Thyroid gland (tissue), 4 donors: ENCODE results near the gene CDH23. TPM values are rescaled to one million over a fixed set of nuclear protein-coding genes. Genes with fewer than 3 reads are reported as not detected.

ENCODE experiments used
- DNase-seq, 2 donors: peaks; one replicate each; pipeline ENCODE4 v3.0.0-alpha.2; 2019
- H3K27ac ChIP-seq, 3 donors: fragments of 200-600 bp; sonication (generic); 1 replicate in 2 of 3; 2 replicates in 1 of 3; pipeline ENCODE4 v1.5.1; 2016 to 2019; ENCODE audit warnings: mild to moderate bottlenecking in 1 of 3, moderate library complexity in 1 of 3
- H3K27me3 ChIP-seq: fragments of 200-600 bp; sonication (generic); one replicate; pipeline ENCODE4 v1.5.1; 2019
- H3K36me3 ChIP-seq, 2 donors: fragments of 200-600 bp; sonication (generic); one replicate each; pipeline ENCODE4 v1.5.1; 2016 to 2019
- H3K4me1 ChIP-seq, 2 donors: fragments of 200-600 bp; sonication (generic); one replicate each; pipeline ENCODE4 v1.5.1; 2017 to 2019
- H3K4me3 ChIP-seq, 3 donors: fragments of 200-600 bp; sonication (generic); replicated peaks in 1 of 3; 1 replicate in 2 of 3; 2 replicates in 1 of 3; pipeline ENCODE4 v1.5.1; 2016; ENCODE audit warnings: mild to moderate bottlenecking in 1 of 3
- H3K9me3 ChIP-seq: fragments of 200-600 bp; sonication (generic); one replicate; pipeline ENCODE4 v1.5.1; 2017
- POLR2A ChIP-seq, 2 donors: fragments of 450-650 bp; IDR thresholded peaks; one replicate each; pipeline ENCODE4 v1.6.1; 2017; ENCODE audit warnings: antibody characterized with exemption in 2 of 2, mild to moderate bottlenecking in 2 of 2, moderate library complexity in 1 of 2
- WGBS, 2 donors: methylation state at CpG; one replicate each; pipeline ENCODE4 v1.1.5; 2017; 5-methylcytosine and 5-hydroxymethylcytosine counted together
- intact Hi-C: fragments of 100-400 bp; cut with DNase I; formaldehyde crosslinking; loops from one replicate; pipeline ENCODE4 v1.15.1; 2023
- total RNA-seq, 4 donors: library from RNA; depleted of rRNA; stranded (reverse); fragments of >200 nt; gene quantifications; one replicate each; pipeline ENCODE4 v1.2.3, GENCODE V29; 2016
- TF ChIP-seq, protein P1 (sequence below), 6 experiments: fragments of 200-600 bp in 3 of 6; fragments of 450-650 bp in 3 of 6; sonication (generic) in 3 of 6; IDR thresholded peaks; one replicate each; pipeline ENCODE4 v1.5.1; 2016 to 2019; ENCODE audit warnings: antibody characterized with exemption in 6 of 6, mild to moderate bottlenecking in 2 of 6, inconsistent platforms in 1 of 6, moderate library complexity in 1 of 6

Gene CDH23
- total RNA-seq, 4 donors from 2014 or later: 3.0 to 4.2 (median 3.9) TPM

DNA sequence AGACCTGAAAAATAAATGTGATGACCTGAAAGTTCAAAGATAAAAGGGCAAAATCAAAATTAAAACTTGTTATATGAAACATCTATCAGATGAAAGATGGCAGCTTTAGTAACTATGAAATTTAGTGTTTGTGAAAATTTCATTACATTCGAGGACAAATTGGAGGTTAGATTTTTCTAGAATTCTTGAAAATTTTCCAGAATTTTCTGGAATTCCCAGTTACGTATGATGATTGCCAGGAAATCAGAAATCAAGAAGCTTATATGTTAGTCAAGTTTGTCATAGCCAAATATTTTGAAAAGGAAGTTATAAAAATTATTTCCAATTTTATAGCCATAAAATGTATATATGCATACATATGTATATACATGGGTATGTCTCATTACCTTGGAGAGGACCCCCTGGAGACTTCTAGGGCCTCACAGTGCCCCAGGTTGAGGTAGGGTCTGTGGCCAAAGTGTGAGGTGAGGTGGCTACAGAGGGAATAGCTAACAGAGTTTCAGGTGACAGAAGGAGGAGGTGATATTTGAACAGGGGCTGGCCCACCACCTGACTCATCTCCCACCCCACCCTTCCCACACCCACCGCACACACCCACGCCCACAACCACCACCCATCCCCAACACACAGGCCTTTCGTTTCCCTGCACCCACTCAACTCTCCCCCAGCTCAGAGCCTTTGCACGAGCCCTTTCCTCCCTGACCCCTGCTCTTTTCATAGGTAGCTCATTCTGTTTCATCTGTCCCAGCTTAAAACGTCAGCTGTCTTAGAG, 301.4 kb downstream of the CDH23 start:
- no peaks in the 10 kb centered on the region for H3K9me3 ChIP-seq
- no peak for TF ChIP-seq POLR2A (IDR thresholded peaks at IDR 0.05)
- TF ChIP-seq, protein P1, sequence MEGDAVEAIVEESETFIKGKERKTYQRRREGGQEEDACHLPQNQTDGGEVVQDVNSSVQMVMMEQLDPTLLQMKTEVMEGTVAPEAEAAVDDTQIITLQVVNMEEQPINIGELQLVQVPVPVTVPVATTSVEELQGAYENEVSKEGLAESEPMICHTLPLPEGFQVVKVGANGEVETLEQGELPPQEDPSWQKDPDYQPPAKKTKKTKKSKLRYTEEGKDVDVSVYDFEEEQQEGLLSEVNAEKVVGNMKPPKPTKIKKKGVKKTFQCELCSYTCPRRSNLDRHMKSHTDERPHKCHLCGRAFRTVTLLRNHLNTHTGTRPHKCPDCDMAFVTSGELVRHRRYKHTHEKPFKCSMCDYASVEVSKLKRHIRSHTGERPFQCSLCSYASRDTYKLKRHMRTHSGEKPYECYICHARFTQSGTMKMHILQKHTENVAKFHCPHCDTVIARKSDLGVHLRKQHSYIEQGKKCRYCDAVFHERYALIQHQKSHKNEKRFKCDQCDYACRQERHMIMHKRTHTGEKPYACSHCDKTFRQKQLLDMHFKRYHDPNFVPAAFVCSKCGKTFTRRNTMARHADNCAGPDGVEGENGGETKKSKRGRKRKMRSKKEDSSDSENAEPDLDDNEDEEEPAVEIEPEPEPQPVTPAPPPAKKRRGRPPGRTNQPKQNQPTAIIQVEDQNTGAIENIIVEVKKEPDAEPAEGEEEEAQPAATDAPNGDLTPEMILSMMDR (IDR thresholded peaks at IDR 0.05): no peak
- WGBS, 2 donors: 69 to 79% methylated on average over 7 of the region's 7 CpGs
- no peak overlapping the region for H3K27ac ChIP-seq
- intact Hi-C loops: no loop called here
- no peaks in the 10 kb centered on the region for H3K27me3 ChIP-seq
- no peak for DNase-seq
- H3K4me1 ChIP-seq: peaks cover 0 to 19% of the 10 kb centered on the region in 2 donors
- no peaks in the 10 kb centered on the region for H3K36me3 ChIP-seq
- no peak overlapping the region for H3K4me3 ChIP-seq

DNA sequence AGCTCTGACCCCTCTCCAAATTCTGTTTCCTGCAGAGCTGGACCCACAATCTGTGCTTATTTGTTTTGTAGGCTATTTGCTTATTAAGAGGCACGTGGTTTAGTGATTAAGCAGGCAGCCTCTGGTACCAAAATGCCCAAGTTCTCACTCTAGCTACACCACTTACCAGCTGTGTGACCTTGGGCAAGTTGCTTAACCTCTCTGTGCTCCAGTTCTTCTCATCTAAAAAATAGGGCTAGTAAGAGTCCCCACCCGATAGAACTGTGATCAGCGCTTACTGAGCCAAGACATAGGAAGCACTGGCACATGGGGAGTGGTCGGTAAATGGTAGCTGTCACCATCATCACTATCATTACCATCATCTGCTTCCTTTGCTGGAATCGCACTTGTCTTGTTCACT, 302.0 kb downstream of the CDH23 start:
- intact Hi-C loops: no loop called here
- 82 to 83% methylated on average over 5 of the region's 5 CpGs for WGBS, 2 donors
- no peak for DNase-seq
- no peak overlapping the region for H3K4me3 ChIP-seq
- no peak for TF ChIP-seq POLR2A (IDR thresholded peaks at IDR 0.05)
- TF ChIP-seq, protein P1 (IDR thresholded peaks at IDR 0.05): no peak
- peaks cover 0 to 13% of the 10 kb centered on the region in 2 donors for H3K4me1 ChIP-seq
- no peaks in the 10 kb centered on the region for H3K27me3 ChIP-seq
- no peak overlapping the region for H3K27ac ChIP-seq
- H3K36me3 ChIP-seq: no peaks in the 10 kb centered on the region
- no peaks in the 10 kb centered on the region for H3K9me3 ChIP-seq

DNA sequence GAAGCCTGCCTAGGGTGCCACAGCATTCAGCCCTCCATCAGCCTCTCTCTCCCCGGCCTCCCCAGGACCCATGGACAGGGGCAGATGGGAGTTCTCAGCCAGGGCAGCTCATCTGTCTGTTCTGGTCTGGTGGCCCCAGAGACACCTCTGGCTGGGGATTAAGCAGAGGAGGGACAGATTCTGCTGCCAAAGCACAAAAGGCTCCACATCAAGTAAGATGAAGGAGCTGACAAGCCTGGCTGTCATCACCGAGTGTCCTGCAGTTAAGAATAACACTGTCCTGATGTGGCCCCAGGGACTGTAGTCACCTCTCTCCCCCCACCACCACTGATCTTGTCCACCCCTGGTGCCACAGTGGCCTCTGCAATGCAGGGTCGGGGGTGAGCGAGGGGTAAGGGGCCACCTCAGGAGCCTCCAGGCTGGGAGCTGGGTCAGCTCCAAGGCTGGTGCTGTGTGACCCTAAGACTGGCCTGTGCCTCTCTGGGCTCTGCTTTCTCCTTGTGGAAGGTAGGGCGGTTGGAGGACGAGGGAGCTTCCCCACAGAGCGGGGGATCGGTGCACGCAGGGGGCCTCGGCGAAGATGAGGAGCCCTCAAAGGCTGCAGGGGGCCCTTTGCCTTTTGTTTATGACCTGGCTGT, 304.1 kb downstream of the CDH23 start:
- Histone ChIP-seq H3K36me3 (no peaks in the 10 kb centered on the region), H3K27ac (no peak overlapping the region), H3K9me3 (no peaks in the 10 kb centered on the region), H3K4me1 (peaks cover 0 to 9% of the 10 kb centered on the region in 2 donors), H3K4me3 (no peak overlapping the region), H3K27me3 (no peaks in the 10 kb centered on the region)
- TF ChIP-seq, protein P1 (IDR thresholded peaks at IDR 0.05): no peak
- no peak for TF ChIP-seq POLR2A (IDR thresholded peaks at IDR 0.05)
- no peak for DNase-seq
- intact Hi-C loops: no loop called here
- 85 to 90% methylated on average over 2 to 11 of the region's 11 CpGs for WGBS, 2 donors

DNA sequence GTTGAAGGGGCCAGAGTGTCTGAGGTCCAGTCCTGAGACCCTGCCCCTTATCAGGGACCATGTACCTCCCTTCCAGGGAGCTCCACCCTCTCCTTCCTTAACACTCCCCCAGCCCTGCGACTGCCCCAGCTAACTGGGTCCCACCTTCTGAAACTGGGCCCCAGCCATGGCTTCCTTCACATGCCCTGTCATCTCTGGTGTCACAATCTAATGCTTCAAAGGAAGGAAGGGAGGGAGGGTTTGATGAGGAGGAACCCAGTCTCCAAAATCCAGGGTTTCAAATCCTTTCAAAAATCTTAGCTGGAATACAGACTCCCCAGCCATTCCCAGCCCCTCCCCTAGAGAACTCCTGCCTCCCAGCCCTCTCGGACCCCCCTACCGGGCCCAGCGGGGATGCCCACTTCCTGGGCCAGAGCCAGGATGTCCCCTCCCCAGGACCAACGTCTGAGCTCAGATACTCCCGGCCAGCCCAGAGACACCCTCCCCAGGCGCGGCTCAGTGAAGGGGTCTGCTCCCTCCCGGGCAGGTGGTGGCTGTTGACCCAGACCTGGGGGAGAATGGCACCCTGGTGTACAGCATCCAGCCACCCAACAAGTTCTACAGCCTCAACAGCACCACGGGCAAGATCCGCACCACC, 304.9 kb downstream of the CDH23 start:
- intact Hi-C loops: no loop called here
- H3K9me3 ChIP-seq: no peaks in the 10 kb centered on the region
- H3K27ac ChIP-seq: no peak overlapping the region
- H3K36me3 ChIP-seq: no peaks in the 10 kb centered on the region
- no peaks in the 10 kb centered on the region for H3K27me3 ChIP-seq
- H3K4me3 ChIP-seq: no peak overlapping the region
- no peak for DNase-seq
- H3K4me1 ChIP-seq: peaks cover 0 to 1% of the 10 kb centered on the region in 2 donors
- TF ChIP-seq, protein P1 (IDR thresholded peaks at IDR 0.05): no peak
- no peak for TF ChIP-seq POLR2A (IDR thresholded peaks at IDR 0.05)
- 75 to 78% methylated on average over 5 to 11 of the region's 11 CpGs for WGBS, 2 donors

DNA sequence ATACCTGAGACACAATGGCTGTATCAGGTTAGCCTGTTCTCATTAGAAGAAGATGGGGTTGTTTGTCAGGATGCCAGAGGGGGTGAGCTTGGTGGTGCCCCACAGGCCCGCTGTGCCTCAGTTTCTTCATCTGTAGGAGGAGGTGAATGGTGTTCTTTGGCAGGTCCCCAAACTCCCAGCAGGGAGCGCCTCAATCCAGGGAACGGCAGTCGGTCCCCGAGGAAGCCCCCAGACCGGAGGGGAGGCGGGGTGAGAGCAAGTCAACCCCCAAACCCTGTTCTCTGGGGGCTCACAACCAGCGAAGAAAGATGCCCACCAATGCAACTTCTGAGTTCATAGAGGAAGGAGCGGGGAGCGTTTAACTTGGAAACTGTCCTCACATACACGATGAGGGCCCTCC, 306.9 kb downstream of the CDH23 start:
- H3K36me3 ChIP-seq: no peaks in the 10 kb centered on the region
- no peak overlapping the region for H3K4me3 ChIP-seq
- DNase-seq: no peak
- intact Hi-C loops: no loop called here
- 87 to 91% methylated on average over 8 to 11 of the region's 11 CpGs for WGBS, 2 donors
- no peaks in the 10 kb centered on the region for H3K9me3 ChIP-seq
- no peak overlapping the region for H3K27ac ChIP-seq
- TF ChIP-seq, protein P1 (IDR thresholded peaks at IDR 0.05): no peak
- TF ChIP-seq POLR2A (IDR thresholded peaks at IDR 0.05): no peak
- H3K4me1 ChIP-seq: no peaks in the 10 kb centered on the region
- H3K27me3 ChIP-seq: no peaks in the 10 kb centered on the region
